ENCODE measurements around the gene CATSPER4.

CATSPER4 gene

GRCh38 chr1:26195805-26196204, 5.4 kb downstream of the CATSPER4 start:
- H2BK5ac ChIP-seq (ENCODE audit: low read length), result no peak overlapping the region
- no CpG with 5 or more reads among the region's 3 CpGs for WGBS (ENCODE audit: extremely low coverage, insufficient coverage, low lambda C conversion rate)
- no peak overlapping the region for H4K5ac ChIP-seq (ENCODE audit: low read length)
- H3K4me2 ChIP-seq (ENCODE audit: low read length), result no peak overlapping the region
- no peaks in the 10 kb centered on the region for H3K79me1 ChIP-seq (ENCODE audit: low read length)
- no peak overlapping the region for H3K18ac ChIP-seq (ENCODE audit: low read length)
- no peak overlapping the region for H3K4ac ChIP-seq (ENCODE audit: low read depth, low read length)
- H3K4me1 ChIP-seq (ENCODE audit: control insufficient read depth, low read depth, low read length), result peaks cover 3% of the 10 kb centered on the region
- no peak for DNase-seq
- H2AK5ac ChIP-seq (ENCODE audit: low read length), result no peak overlapping the region
- H3K27me3 ChIP-seq (ENCODE audit: insufficient read depth, low read length, poor library complexity), result no peaks in the 10 kb centered on the region
- H4K8ac ChIP-seq (ENCODE audit: low read depth, low read length), result no peak overlapping the region
- no peak overlapping the region for H3K56ac ChIP-seq (ENCODE audit: low read length)
- H3K79me2 ChIP-seq (ENCODE audit: control insufficient read depth, insufficient read depth, low read length), result no peaks in the 10 kb centered on the region
- no peaks in the 10 kb centered on the region for H3K36me3 ChIP-seq (ENCODE audit: control insufficient read depth, insufficient read depth, low read length)
- no peak overlapping the region for H2BK120ac ChIP-seq (ENCODE audit: low read depth, low read length)
- no peak overlapping the region for H3K4me3 ChIP-seq (ENCODE audit: low read length)
- no peak overlapping the region for H3K23ac ChIP-seq (ENCODE audit: low read length)
- H3K27ac ChIP-seq (ENCODE audit: low read depth, low read length), result no peak overlapping the region
- no peak overlapping the region for H2BK15ac ChIP-seq (replicated peaks; ENCODE audit: low read depth)
- H3K9ac ChIP-seq (ENCODE audit: low read length), result no peak overlapping the region

- no peak overlapping the region for H4K8ac ChIP-seq (ENCODE audit: low read depth, low read length)
- no peak overlapping the region for H3K4ac ChIP-seq (ENCODE audit: low read depth, low read length)
- no peak overlapping the region for H3K9ac ChIP-seq (ENCODE audit: low read length)
- peak overlapping the region; percentile 7 for H3K56ac ChIP-seq (ENCODE audit: low read length)
- H3K79me1 ChIP-seq (ENCODE audit: low read length), result no peaks in the 10 kb centered on the region
- H4K5ac ChIP-seq (ENCODE audit: low read length), result no peak overlapping the region
- no peak overlapping the region for H3K4me2 ChIP-seq (ENCODE audit: low read length)
- no peak overlapping the region for H3K18ac ChIP-seq (ENCODE audit: low read length)
- no peak overlapping the region for H2BK120ac ChIP-seq (ENCODE audit: low read depth, low read length)
- H3K27ac ChIP-seq (ENCODE audit: low read depth, low read length), result no peak overlapping the region
- H2BK5ac ChIP-seq (ENCODE audit: low read length), result no peak overlapping the region
- no peak overlapping the region for H3K4me3 ChIP-seq (ENCODE audit: low read length)
- peaks cover 3% of the 10 kb centered on the region for H3K4me1 ChIP-seq (ENCODE audit: control insufficient read depth, low read depth, low read length)
- H2BK15ac ChIP-seq (replicated peaks; ENCODE audit: low read depth), result no peak overlapping the region
- H3K36me3 ChIP-seq (ENCODE audit: control insufficient read depth, insufficient read depth, low read length), result no peaks in the 10 kb centered on the region
- no peaks in the 10 kb centered on the region for H3K27me3 ChIP-seq (ENCODE audit: insufficient read depth, low read length, poor library complexity)
- H3K23ac ChIP-seq (ENCODE audit: low read length), result no peak overlapping the region
- WGBS (ENCODE audit: extremely low coverage, insufficient coverage, low lambda C conversion rate), result no CpG with 5 or more reads among the region's 3 CpGs
- H3K79me2 ChIP-seq (ENCODE audit: control insufficient read depth, insufficient read depth, low read length), result no peaks in the 10 kb centered on the region
- H2AK5ac ChIP-seq (ENCODE audit: low read length), result no peak overlapping the region
- no peak for DNase-seq
Observed at GRCh38 chr1:26197301-26197700, 6.9 kb downstream of the CATSPER4 start.

- Histone ChIP-seq H3K79me1 (ENCODE audit: low read length) (no peaks in the 10 kb centered on the region), H3K79me2 (ENCODE audit: control insufficient read depth, insufficient read depth, low read length) (no peaks in the 10 kb centered on the region), H3K4me2 (ENCODE audit: low read length) (no peak overlapping the region), H3K56ac (ENCODE audit: low read length) (no peak overlapping the region), H2AK5ac (ENCODE audit: low read length) (no peak overlapping the region), H3K36me3 (ENCODE audit: control insufficient read depth, insufficient read depth, low read length) (no peaks in the 10 kb centered on the region), H3K23ac (ENCODE audit: low read length) (no peak overlapping the region), H2BK15ac (replicated peaks; ENCODE audit: low read depth) (no peak overlapping the region), H3K27me3 (ENCODE audit: insufficient read depth, low read length, poor library complexity) (no peaks in the 10 kb centered on the region), H3K9ac (ENCODE audit: low read length) (no peak overlapping the region), H3K4ac (ENCODE audit: low read depth, low read length) (no peak overlapping the region), H2BK5ac (ENCODE audit: low read length) (no peak overlapping the region), H4K8ac (ENCODE audit: low read depth, low read length) (no peak overlapping the region), H2BK120ac (ENCODE audit: low read depth, low read length) (no peak overlapping the region), H3K4me1 (ENCODE audit: control insufficient read depth, low read depth, low read length) (peaks cover 3% of the 10 kb centered on the region), H4K5ac (ENCODE audit: low read length) (no peak overlapping the region), H3K4me3 (ENCODE audit: low read length) (no peak overlapping the region), H3K27ac (ENCODE audit: low read depth, low read length) (no peak overlapping the region), H3K18ac (ENCODE audit: low read length) (no peak overlapping the region)
- WGBS (ENCODE audit: extremely low coverage, insufficient coverage, low lambda C conversion rate), result no CpG with 5 or more reads among the region's 11 CpGs
- no peak for DNase-seq
Observed at GRCh38 chr1:26197813-26198212, 7.4 kb downstream of the CATSPER4 start.

- WGBS (ENCODE audit: extremely low coverage, insufficient coverage, low lambda C conversion rate), result no CpG with 5 or more reads among the region's 5 CpGs
- peak overlapping the region; percentile 59 for H3K9ac ChIP-seq (ENCODE audit: low read length)
- no peak overlapping the region for H3K4me2 ChIP-seq (ENCODE audit: low read length)
- H2BK5ac ChIP-seq (ENCODE audit: low read length), result no peak overlapping the region
- H2AK5ac ChIP-seq (ENCODE audit: low read length), result no peak overlapping the region
- H3K18ac ChIP-seq (ENCODE audit: low read length), result no peak overlapping the region
- H4K5ac ChIP-seq (ENCODE audit: low read length), result no peak overlapping the region
- H2BK15ac ChIP-seq (replicated peaks; ENCODE audit: low read depth), result no peak overlapping the region
- DNase-seq, result no peak
- H3K36me3 ChIP-seq (ENCODE audit: control insufficient read depth, insufficient read depth, low read length), result no peaks in the 10 kb centered on the region
- no peak overlapping the region for H3K27ac ChIP-seq (ENCODE audit: low read depth, low read length)
- peaks cover 3% of the 10 kb centered on the region for H3K4me1 ChIP-seq (ENCODE audit: control insufficient read depth, low read depth, low read length)
- H3K23ac ChIP-seq (ENCODE audit: low read length), result no peak overlapping the region
- H3K79me2 ChIP-seq (ENCODE audit: control insufficient read depth, insufficient read depth, low read length), result no peaks in the 10 kb centered on the region
- H3K27me3 ChIP-seq (ENCODE audit: insufficient read depth, low read length, poor library complexity), result no peaks in the 10 kb centered on the region
- no peak overlapping the region for H3K4me3 ChIP-seq (ENCODE audit: low read length)
- no peak overlapping the region for H2BK120ac ChIP-seq (ENCODE audit: low read depth, low read length)
- H4K8ac ChIP-seq (ENCODE audit: low read depth, low read length), result no peak overlapping the region
- no peak overlapping the region for H3K4ac ChIP-seq (ENCODE audit: low read depth, low read length)
- H3K79me1 ChIP-seq (ENCODE audit: low read length), result no peaks in the 10 kb centered on the region
- peak overlapping the region; percentile 85 for H3K56ac ChIP-seq (ENCODE audit: low read length)
Observed at GRCh38 chr1:26200413-26200812, 10.0 kb downstream of the CATSPER4 start.

GRCh38 chr1:26203642-26204318, 13.4 kb downstream of the CATSPER4 start:
- Histone ChIP-seq H3K56ac (ENCODE audit: low read length) (no peak overlapping the region), H3K4me3 (ENCODE audit: low read length) (no peak overlapping the region), H2BK120ac (ENCODE audit: low read depth, low read length) (no peak overlapping the region), H4K8ac (ENCODE audit: low read depth, low read length) (no peak overlapping the region), H3K4me1 (ENCODE audit: control insufficient read depth, low read depth, low read length) (peaks cover 3% of the 10 kb centered on the region), H3K79me1 (ENCODE audit: low read length) (no peaks in the 10 kb centered on the region), H3K4me2 (ENCODE audit: low read length) (no peak overlapping the region), H3K27ac (ENCODE audit: low read depth, low read length) (no peak overlapping the region), H3K27me3 (ENCODE audit: insufficient read depth, low read length, poor library complexity) (no peaks in the 10 kb centered on the region), H3K23ac (ENCODE audit: low read length) (no peak overlapping the region), H3K36me3 (ENCODE audit: control insufficient read depth, insufficient read depth, low read length) (no peaks in the 10 kb centered on the region), H3K79me2 (ENCODE audit: control insufficient read depth, insufficient read depth, low read length) (no peaks in the 10 kb centered on the region), H3K9ac (ENCODE audit: low read length) (no peak overlapping the region), H4K5ac (ENCODE audit: low read length) (no peak overlapping the region), H3K18ac (ENCODE audit: low read length) (no peak overlapping the region), H2BK5ac (ENCODE audit: low read length) (no peak overlapping the region), H2AK5ac (ENCODE audit: low read length) (no peak overlapping the region), H3K4ac (ENCODE audit: low read depth, low read length) (no peak overlapping the region), H2BK15ac (replicated peaks; ENCODE audit: low read depth) (no peak overlapping the region)
- peak; percentile 30 for DNase-seq
- no CpG with 5 or more reads among the region's 9 CpGs for WGBS (ENCODE audit: extremely low coverage, insufficient coverage, low lambda C conversion rate)

All from mesendoderm (in vitro differentiated cells).